ENCODE data around the gene PRKAG1.

Gene PRKAG1

DNA sequence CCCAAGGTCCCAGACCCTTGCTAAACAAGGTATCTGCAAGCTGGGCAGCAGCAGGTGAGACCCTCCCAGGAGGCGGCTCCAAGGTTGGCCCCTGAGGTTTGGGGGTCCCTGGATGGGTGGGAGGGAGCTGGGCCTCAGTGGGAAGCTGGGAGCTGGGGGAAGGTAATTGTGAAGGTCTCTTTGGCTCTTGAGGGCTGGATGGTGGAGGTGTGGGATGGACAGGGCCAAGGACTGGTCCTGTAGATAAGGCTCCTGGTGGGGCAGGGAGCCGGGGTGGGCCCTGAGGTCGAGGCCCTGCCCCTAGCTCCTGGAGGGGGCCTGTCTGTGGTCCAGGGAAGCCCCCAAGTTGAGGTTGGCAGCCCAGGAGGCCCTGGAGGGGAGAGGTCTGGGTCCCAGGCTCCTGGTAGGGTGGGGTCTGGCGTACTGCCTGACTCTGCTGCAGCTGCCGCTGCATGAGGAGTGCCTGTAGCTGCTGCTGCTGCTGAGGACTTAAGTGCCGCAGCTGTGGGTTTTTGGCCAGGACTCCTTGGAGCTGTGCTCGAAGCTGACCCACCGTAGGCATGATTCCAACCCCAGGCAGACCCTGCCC lies 13.1 kb upstream of the PRKAG1 start:
- DNase-seq (ENCODE audit: low read depth in 2 of 2), result no peak

DNA sequence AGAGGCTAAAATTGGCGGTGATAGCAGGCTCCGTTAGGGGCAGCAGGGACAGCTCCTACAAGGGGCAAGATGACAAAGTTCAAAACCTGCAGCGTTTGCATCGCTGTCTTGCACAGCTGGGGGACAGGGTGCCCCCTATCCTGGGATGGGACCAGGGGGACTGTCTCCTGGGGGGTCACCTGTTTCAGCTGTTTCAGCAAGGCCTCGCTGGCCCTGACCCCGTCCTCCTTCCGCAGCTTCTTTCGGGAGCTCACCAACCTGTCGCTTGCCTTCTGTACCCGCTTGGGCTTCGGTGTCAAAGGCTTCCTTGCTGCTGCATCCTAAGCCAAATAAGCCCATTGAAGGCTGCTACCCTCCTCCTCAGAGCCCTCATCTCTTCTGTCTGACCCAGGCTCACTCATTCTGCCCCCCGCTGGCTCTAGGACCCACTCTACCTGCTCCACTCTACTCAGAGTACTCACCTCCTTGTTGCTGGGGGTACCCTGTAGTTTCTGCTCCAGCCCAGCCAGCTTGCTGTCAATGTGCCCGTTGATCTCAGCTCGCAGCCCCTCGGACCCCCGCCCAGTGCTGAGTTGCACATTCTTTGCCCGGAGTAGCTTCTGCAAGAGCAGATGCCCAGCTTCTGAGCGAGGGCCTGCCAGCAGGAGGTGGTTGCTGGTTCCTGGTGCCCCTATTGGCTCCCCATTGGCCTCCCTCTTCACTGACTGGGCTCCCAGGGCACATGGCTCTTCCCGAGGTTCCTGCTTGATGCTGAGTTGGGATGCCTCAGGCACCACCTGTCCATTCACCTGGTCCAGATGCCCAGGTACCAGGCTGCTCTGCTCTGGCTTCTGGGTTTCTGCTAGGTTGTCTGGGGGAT lies 12.4 kb upstream of the PRKAG1 start:
- no peak for DNase-seq (ENCODE audit: low read depth in 2 of 2)

DNA sequence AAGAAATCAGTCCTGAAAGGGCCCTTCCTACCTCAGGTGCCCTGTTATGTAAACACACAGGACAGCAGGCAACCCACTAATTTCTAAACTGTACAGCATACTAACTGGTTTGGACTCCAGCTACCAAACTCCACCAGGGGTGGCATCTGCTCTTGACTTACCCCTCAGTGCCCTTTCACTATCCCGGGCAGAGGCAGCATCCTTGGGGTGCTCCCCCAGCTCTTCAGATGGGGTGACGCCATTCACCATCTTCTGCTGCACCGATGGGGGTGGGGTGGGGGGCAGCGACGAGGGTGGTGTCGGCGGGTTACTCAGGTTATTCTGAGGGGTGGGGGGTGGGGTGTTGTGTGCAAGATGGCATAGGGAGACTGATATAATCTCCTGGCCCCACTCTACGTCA lies 11.5 kb upstream of the PRKAG1 start:
- no peak for DNase-seq (ENCODE audit: low read depth in 2 of 2)

DNA sequence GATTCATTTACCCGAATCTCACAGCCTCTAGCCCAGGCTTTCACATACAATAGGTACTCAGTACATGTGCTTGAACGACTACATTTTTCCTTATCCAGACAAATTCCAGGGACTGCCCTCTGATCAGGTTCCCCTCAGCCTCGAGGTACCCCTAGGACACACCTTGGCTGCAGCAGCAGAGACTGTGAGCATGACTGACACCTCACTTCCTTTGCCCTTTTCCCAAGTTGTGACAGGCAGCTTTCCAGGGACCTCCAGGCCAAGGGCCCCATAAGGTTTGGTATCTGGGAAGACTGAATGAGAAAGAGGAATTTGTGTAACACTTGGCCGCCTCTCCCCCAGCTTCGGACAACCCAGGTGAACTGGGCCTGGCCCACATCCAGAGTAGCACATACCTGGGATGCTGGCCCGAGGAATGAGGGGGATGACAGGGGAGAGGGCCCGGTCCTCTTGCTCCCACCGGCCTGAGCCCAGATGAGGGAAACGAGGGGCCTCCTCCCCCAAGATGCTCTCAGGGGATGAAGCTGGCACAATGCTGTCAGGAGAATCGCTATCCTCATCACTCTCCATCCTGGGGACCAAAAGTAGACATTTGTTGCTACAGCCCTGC lies 10.2 kb upstream of the PRKAG1 start:
- DNase-seq (ENCODE audit: low read depth in 2 of 2), result no peak

DNA sequence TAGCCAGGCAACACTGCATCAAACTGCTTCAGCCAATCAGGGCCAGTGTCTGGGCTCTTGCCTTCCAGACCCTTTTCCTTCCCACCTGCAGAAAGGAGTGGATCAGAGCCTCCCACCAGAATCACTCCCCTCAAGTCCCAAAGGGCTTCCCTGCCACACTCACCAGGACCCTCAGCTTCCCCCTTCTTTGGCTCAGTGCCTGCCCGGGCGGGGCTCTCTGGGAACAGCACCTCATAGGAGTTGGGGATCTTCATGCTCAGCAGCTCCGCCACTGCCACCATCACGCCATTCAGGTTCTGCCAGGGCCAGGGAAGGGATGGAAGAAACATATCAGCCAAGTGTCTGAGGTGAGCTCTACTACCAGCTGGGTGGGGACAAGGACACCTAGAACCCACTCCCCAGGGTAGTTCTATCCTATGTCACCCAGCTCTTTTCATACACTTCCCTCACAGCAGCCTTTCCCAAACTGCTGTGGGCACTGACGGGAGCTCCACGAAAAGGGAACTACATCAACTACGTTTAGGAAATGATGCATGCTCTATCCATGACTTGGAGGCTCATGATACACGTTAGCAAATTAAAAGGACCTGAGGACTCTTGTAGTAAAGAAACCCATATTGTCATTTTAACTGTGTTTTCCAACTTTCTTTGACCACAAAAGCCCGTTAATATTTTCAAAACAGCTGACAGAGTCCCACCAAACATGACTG lies 9.4 kb upstream of the PRKAG1 start:
- DNase-seq (ENCODE audit: low read depth in 2 of 2), result no peak

DNA sequence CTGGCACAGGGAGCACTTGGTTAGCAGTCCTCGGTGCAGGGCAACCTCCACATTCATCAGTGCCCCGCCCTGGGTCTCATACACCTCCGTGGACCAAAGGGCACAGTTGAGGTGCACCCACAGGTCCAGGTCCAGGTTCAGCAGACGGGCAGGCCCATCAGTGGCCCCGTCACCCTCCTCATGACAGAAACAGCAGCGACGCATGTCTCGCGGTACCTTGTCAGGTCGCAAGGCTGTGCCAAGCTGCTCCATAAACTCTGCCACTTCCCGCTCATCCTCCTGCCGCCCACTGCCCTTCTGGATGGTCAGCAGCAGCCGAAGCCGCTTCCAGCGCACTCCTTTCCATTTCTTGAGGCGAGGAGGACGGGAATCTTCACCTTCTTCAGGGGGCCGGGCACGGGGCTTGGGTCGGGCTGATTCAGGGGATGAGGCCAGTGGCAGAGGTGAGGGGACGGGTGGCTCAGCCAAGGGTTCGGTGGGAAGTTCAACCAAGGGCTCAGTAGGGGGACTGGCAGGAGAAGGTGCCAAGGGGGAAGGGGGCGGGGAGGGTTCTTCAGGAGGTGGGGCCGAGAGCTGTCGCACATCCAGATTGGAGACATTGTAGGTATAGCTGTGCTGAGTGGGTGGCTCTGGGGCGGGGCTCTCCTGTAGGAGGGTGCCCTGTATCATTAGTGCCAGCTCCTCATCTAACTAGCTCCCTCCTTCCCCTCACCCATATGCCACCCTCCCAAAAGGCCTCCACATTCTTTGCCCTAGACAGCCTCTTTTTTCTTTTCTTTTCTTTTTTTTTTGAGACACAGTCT lies 8.3 kb upstream of the PRKAG1 start:
- DNase-seq (ENCODE audit: low read depth in 2 of 2), result no peak

DNA sequence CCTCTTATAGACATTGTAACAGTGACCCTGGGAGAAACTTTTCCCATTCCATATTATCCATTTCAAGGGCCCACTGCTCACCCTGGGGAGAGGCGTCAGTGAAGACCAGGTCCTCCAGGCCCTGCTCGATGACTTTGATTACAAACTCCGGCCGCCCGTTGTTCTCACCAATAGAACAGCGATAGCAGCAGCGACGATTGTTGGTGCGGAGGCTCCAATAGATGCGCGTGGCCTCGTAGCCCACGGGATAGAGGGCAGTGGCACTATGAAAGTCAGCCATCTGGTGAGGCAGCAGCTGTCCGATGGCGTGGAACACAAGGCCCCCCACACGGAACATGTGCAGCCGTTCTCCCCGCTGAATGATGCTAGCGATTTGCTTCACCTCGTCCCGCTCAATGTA lies 7.5 kb upstream of the PRKAG1 start:
- DNase-seq (ENCODE audit: low read depth in 2 of 2), result no peak

DNA sequence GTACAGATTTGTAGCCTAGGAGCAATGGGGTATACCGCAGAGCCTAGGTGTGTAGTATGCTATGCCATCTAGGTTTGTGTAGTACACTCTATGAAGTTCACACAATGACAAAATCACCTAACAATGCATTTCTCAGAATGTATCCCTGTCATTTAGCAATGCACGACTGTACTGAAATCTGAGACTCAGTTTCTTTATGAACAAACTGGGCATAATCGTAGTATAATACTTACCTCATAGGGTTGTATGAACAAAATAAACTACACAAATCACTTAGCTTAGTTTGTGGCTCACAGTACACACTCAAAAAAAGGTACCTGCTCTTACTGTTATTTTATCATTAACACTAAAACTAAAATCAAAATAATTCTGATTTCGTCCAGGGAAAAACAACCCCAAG lies 6.9 kb upstream of the PRKAG1 start:
- DNase-seq (ENCODE audit: low read depth in 2 of 2), result no peak

DNA sequence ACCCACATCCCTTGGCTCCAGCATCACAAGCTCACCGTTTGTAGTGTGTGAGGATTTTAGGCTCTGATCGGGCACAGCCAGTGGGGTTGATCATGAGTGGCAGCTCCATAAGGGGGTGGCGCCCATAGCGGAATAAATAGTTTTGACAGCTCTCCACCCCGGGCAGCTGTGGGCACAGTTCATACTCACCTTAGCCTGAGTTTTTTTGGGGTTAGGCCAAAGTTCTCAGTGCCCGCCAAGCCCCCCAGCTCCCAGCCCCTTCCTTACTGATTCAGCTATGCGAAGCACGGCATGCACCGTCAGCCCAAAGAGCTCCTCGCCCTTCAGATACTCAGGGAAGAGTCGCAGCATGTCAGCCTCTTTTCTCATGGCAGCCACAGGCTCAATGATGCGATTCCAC lies 6.0 kb upstream of the PRKAG1 start:
- DNase-seq (ENCODE audit: low read depth in 2 of 2), result no peak

DNA sequence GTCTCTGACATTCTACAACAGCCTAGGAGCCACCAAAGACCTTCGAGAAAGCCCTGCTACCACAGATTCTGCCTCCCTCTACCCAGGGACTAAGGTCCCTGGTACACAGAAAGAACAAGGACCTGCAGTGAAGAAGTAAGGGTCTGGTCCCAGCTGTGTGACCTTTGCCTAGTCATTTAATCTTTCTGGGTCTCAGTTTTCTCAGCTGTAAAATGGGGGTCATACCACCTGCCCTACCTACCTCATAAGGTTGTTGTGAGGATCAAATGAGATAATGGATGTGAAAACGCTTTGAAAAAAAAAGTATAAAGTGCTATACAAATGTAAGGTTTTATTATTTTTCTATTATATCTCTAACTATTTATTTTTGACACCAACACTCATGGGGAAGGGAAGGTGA lies 5.2 kb upstream of the PRKAG1 start:
- DNase-seq (ENCODE audit: low read depth in 2 of 2), result no peak

DNA sequence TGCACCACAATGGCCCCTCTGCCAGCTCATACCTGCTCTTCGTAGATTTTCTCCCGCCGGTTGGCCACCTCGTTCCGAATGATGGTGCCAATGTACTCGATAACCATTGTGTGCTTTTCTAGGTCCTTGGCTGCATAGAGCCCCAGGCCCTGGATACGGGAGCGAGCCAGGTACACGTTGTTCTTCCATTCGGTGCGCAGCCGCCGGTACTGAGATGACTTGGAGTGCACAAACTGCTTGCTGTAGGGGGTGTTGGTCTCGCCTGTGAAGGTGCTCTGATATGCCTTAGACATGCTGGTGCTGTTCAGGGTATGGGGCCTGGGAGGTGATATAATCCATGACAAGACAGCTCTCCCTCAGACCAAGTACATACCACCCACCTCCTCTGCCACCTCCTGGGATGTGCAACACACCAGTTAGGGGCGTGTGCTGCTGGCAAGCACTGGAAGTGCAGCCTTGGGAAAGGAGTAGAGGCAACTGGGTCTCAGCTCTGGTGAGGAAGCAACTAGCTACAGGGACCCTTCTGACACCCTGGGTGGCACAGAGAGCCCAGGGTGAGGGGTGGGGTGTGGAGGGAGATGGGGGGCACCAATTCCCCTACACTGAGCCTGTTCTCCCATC lies 4.1 kb upstream of the PRKAG1 start:
- no peak for DNase-seq (ENCODE audit: low read depth in 2 of 2)

DNA sequence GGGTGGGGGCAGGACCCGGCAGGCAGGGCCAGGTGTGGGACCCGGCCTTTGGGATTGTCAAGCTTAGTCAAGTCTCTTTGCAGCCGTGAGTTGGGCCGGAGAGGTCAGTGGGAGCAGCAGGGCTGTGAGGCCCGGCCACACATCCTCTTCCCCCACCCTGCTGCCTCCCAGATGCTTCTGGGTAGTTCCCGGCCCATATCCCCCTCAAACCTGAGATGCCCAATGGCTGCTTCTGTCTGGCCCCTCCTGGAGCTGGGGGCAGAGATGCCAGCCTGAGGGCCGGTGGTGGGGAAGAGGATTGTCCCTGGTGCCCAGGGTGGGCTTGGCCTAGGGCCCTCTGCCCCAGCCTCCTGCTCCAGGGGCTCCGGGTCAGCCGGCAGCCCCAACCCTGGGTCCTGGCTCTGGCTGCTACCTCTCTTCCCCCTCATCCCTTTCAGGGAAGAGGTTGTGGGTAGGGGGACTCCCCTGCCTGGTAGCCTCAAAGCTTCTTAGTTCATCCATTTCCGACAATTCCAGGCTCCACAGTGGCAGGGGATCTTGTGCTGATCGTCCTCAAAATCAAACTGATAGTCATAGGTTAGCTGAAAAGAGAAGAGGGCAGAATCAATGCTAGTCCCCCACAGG lies 2.8 kb upstream of the PRKAG1 start:
- DNase-seq (ENCODE audit: low read depth in 2 of 2), result no peak

DNA sequence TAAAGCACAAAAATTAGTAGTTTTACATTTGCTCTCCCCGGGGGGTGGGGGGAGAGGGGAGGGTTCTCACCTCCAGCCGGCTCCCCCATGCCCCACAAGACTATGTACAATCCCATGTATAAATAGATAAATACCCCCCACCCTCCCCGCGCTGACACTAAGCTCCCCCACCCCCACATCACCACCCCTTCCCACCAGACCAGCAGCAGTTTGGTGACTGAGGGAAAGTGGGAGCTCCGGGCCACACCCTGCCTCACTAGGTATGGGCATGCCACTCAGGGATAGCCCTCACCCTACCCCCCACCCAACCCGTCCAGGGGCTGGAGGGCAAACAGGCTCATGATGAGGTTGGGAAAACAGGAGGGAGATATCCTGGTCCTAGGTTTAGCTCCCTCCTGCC lies 1.9 kb upstream of the PRKAG1 start:
- no peak for DNase-seq (ENCODE audit: low read depth in 2 of 2)

DNA sequence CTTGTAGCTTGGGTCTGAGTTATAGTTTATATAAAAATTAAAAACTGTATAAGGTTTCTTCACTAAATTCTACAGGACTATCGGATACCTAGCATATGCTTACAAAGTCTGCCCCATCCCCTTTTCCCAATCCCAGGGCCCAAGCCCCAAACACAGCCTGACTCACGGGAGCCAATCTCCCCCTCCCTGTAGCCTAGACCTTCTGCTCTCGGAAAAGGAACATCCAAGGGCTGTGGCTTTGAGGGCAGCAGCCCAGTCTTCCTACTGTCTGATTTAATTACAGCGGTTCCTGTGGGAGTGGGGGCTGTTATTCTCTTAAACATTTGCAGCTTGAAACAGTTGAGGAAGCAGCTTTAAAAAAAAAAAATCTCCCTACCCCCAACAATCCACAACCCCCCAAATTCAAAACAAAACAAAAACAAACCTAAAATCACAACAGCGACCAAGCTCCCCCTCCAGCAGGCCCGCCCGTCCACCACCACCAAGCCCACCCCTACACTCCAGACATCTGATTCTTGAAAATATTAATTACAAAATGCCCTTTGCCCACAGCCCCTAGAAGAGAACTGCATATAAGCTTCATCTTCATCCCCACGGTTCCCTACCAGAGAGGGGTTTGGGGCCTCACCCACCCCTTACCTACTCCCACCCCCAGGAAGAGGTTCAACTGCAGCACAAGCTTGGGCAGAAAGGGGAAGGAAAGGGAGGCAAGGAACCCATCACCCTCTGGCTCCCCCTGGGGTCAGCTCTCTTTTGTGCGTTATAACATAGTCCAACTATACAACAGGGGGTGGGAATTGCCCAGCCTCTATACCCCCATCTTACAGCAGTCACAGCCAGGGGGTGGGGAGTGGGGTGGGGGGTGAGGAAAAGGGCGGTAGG lies 1.1 kb upstream of the PRKAG1 start:
- no peak for DNase-seq (ENCODE audit: low read depth in 2 of 2)

DNA sequence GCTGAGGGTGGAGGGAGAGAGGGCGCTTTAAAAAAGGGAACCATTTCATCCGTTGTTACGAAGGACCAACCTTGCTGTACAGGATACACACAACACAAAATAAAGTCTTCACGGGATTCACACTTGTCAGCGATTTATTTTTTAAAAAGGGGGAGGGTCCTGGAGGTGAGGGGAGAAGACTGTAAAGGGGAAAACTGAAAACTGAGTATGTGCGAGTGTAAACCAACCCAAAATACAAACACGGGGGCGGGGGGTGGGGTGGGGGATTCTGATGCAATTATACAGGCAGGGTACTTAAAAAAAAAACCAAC lies 499 bp upstream of the PRKAG1 start:
- DNase-seq (ENCODE audit: low read depth in 2 of 2), result no peak

DNA sequence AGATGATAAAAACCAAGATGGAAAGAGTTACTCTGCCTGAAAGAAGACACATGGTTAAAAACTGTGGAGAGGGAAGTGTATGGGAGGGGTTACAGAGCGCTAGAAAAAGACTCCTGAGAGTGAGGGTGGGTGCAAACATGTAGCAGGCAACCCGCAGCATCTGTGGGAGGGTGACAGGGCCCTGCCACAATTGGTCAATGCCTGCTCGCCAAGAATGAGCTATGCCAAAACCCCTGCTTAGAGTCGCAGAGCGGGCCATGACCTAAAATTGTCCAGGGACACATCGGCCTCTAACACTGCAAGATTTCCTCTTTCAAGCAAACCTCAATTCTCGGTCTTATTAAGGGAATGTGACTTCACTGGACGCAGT lies 700 bp downstream of the PRKAG1 start:
- no peak for DNase-seq (ENCODE audit: low read depth in 2 of 2)

DNA sequence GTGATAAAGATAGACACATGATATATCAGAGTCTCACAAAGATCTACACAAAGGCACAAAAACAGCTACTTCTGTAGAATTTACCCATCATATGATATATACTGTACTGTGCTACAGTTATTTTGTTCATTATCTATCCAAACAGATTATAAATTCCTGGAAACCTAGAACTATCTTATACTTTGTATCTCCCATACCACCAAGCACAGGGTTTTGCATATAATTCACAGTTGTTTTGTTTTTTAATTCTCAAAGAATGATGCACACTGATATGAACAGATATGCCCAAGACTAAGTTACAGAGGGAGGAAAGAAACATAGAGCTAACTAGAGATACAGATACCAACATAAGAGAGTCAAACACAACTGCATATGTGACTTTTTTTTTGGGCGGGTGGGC lies 3.4 kb downstream of the PRKAG1 start:
- DNase-seq (ENCODE audit: low read depth in 2 of 2), result no peak

DNA sequence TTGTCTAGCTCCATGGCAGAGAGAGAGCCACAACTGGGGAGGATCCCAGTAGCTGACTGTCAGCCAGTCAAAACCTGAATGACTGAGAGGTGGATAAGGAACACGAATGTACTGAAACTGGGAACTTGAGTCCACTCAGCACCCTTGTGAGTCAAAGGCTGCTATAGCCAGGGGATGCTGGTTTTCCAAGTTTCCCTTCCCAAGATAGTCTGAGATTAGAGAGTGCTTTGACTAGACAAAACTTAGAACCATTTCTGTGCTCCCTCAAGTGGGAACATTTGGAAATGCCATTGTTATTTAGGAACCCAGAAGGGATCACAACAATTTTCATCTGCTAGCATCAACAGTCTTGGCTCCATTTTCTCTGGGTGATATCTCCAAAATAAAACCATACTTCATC lies 4.0 kb downstream of the PRKAG1 start:
- no peak for DNase-seq (ENCODE audit: low read depth in 2 of 2)

DNA sequence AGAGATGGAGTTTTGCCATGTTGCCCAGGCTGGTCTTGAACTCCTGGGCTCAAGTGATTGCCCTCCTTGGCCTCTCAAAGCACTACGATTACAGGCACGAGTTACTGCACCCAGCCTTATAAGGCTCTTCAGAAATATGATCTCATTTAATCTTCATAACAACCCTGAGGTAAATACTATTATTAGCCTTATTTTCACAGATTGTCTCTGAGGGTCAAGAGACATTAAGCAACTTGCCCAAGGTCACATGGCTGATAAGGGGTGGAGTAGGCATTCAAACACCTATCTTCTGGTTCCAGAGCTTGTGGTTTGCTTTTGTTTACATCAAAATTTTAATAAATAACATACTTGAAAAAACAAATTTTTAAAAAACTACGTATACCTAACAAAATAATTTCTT lies 5.1 kb downstream of the PRKAG1 start:
- DNase-seq (ENCODE audit: low read depth in 2 of 2), result no peak

DNA sequence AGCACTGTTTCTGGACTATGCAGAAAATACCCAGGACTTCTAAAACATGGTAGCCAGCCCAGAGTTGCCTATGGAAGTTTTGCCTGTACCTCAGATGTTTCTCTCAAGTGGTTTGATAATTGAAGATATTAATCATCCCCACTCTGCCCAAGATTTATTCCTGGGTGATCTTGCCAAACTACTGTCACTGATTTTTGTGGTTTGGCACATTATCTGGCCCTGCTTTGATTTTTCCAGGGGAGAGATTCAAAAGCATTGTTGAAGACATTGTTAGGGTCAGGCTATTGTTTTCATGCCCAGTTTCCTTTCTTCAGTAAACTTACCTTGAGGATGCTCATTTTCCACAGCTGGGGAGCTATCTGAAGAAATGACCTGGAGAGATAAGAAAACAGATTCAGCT lies 5.8 kb downstream of the PRKAG1 start:
- DNase-seq (ENCODE audit: low read depth in 2 of 2), result no peak

All from stimulated activated CD8-positive, alpha-beta memory T cell treated with anti-CD3 and anti-CD28 coated beads, Interleukin-15, amount 100 ng/mL, for 4 hours (primary cell).